ENCODE results near the gene WDR44. TPM values are rescaled to one million over a fixed set of nuclear protein-coding genes. Genes with fewer than 3 reads are reported as not detected.

The WDR44 gene
- total and polyA plus RNA-seq, 2 experiments from 2014 or later, result 5.3 to 9.7 TPM

GRCh38 chrX:118360429-118361125, 14.7 kb downstream of the WDR44 start:
- H3K36me3 ChIP-seq (replicated peaks; ENCODE audit: insufficient read depth, low read depth), result no peaks in the 10 kb centered on the region
- H3K9me3 ChIP-seq (ENCODE audit: low read depth), result no peaks in the 10 kb centered on the region
- no peaks in the 10 kb centered on the region for H4K20me1 ChIP-seq (ENCODE audit: insufficient read depth, poor library complexity, severe bottlenecking)
- H3K27me3 ChIP-seq, result no peaks in the 10 kb centered on the region
- 55% methylated on average over 3 of the region's 3 CpGs for WGBS (ENCODE audit: low lambda C conversion rate, missing lambda C conversion rate)
- no peaks in the 10 kb centered on the region for H3K4me1 ChIP-seq (ENCODE audit: insufficient read depth)
- no peak overlapping the region for H2AFZ ChIP-seq
- peaks cover 52% of the 10 kb centered on the region for H3K79me2 ChIP-seq
- no peak overlapping the region for H3K4me3 ChIP-seq
- no peaks in the 10 kb centered on the region for H3K9me2 ChIP-seq (replicated peaks; ENCODE audit: insufficient read depth)
- H3K27ac ChIP-seq, result peak overlapping the region; percentile 30
- TF ChIP-seq CTCF (IDR thresholded peaks at IDR 0.05; ENCODE audit: poor library complexity) (no peak), EZH2phosphoT487 (IDR thresholded peaks at IDR 0.05; ENCODE audit: low read depth, severe bottlenecking, unreplicated experiment) (no peak), EZH2 (IDR thresholded peaks at IDR 0.05; ENCODE audit: borderline replicate concordance) (no peak)
- no peak for DNase-seq (ENCODE audit: low spot score)
- no peak overlapping the region for H3K4me2 ChIP-seq

- Histone ChIP-seq H3K9me2 (replicated peaks; ENCODE audit: insufficient read depth) (no peaks in the 10 kb centered on the region), H2AFZ (no peak overlapping the region), H3K79me2 (peaks cover 42% of the 10 kb centered on the region), H3K27me3 (no peaks in the 10 kb centered on the region), H3K4me1 (ENCODE audit: insufficient read depth) (no peaks in the 10 kb centered on the region), H3K4me2 (no peak overlapping the region), H3K36me3 (replicated peaks; ENCODE audit: insufficient read depth, low read depth) (no peaks in the 10 kb centered on the region), H3K9me3 (ENCODE audit: low read depth) (no peaks in the 10 kb centered on the region), H3K4me3 (no peak overlapping the region), H3K27ac (no peak overlapping the region), H4K20me1 (ENCODE audit: insufficient read depth, poor library complexity, severe bottlenecking) (no peaks in the 10 kb centered on the region)
- TF ChIP-seq CTCF (IDR thresholded peaks at IDR 0.05; ENCODE audit: poor library complexity) (no peak), EZH2 (IDR thresholded peaks at IDR 0.05; ENCODE audit: borderline replicate concordance) (no peak), EZH2phosphoT487 (IDR thresholded peaks at IDR 0.05; ENCODE audit: low read depth, severe bottlenecking, unreplicated experiment) (no peak)
- DNase-seq (ENCODE audit: low spot score), result no peak
Observed at GRCh38 chrX:118364261-118364660, 18.4 kb downstream of the WDR44 start.

- Histone ChIP-seq H3K27ac (no peak overlapping the region), H3K9me3 (ENCODE audit: low read depth) (no peaks in the 10 kb centered on the region), H3K36me3 (replicated peaks; ENCODE audit: insufficient read depth, low read depth) (no peaks in the 10 kb centered on the region), H3K9me2 (replicated peaks; ENCODE audit: insufficient read depth) (no peaks in the 10 kb centered on the region), H4K20me1 (ENCODE audit: insufficient read depth, poor library complexity, severe bottlenecking) (no peaks in the 10 kb centered on the region), H2AFZ (no peak overlapping the region), H3K79me2 (peaks cover 20% of the 10 kb centered on the region), H3K4me2 (no peak overlapping the region), H3K4me1 (ENCODE audit: insufficient read depth) (no peaks in the 10 kb centered on the region), H3K4me3 (no peak overlapping the region), H3K27me3 (no peaks in the 10 kb centered on the region)
- DNase-seq (ENCODE audit: low spot score), result no peak
- TF ChIP-seq EZH2 (IDR thresholded peaks at IDR 0.05; ENCODE audit: borderline replicate concordance) (no peak), EZH2phosphoT487 (IDR thresholded peaks at IDR 0.05; ENCODE audit: low read depth, severe bottlenecking, unreplicated experiment) (no peak), CTCF (IDR thresholded peaks at IDR 0.05; ENCODE audit: poor library complexity) (no peak)
Observed at GRCh38 chrX:118367338-118367737, 21.4 kb downstream of the WDR44 start.
